ENCODE data around the gene PDPK1.
"Not testable (repeated sequence)": the region's sequence is repeated elsewhere in the genome, so short reads cannot be mapped to it uniquely, and the experiment has no call there.

Gene PDPK1

DNA sequence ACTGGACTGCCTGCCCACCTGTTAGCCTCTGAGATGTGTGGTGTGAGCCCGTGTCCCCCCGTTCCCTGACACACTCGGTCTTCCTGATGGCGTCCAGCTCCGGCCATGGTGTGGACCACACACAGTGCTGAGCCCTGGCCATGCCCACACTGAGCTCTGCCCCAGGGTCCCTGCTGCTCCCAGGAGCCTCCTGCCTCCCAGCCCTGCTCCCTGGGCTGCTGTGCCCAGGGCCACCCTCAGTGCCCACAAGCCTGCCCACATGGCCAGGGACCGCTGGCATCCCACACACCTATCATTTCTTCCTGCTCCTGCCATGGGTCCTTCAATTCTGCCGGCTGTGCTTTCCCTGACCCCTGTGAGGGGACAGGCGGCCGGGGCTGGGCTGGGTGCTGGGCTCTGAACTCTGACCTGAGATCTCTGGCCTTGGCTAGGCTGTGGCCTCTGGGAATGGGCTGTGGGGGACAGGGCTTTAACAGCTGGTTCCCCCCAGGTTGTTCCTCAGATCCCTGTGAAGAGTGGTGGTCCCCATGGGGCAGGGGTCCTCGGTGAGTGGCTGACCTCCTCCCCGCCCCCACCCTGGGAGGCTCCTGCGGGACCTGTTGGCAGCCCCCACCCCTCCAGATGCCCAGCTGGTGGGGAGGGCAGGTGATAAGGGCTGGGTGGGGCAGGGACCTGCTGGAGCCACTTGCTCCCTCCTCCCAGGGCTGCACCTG is 10.6 kb upstream of the PDPK1 start:
- Mint-ChIP-seq H3K4me1 (ENCODE audit: low read depth) (peaks cover 15% of the 10 kb centered on the region), H3K27ac (no peak overlapping the region), H3K27me3 (no peaks in the 10 kb centered on the region), H3K4me3 (no peak overlapping the region), H3K9me3 (no peaks in the 10 kb centered on the region), H3K36me3 (ENCODE audit: low read depth) (peaks cover 67% of the 10 kb centered on the region)
- no peak for DNase-seq

- no peak overlapping the region for H3K4me3 Mint-ChIP-seq
- peaks cover 66% of the 10 kb centered on the region for H3K36me3 Mint-ChIP-seq (ENCODE audit: low read depth)
- no peaks in the 10 kb centered on the region for H3K9me3 Mint-ChIP-seq
- H3K4me1 Mint-ChIP-seq (ENCODE audit: low read depth), result peaks cover 20% of the 10 kb centered on the region
- H3K27ac Mint-ChIP-seq, result no peak overlapping the region
- H3K27me3 Mint-ChIP-seq, result no peaks in the 10 kb centered on the region
- DNase-seq, result no peak
Measured at GRCh38 chr16:2527784-2528100, 10.1 kb upstream of the PDPK1 start.

- no peaks in the 10 kb centered on the region for H3K9me3 Mint-ChIP-seq
- H3K36me3 Mint-ChIP-seq (ENCODE audit: low read depth), result peaks cover 60% of the 10 kb centered on the region
- H3K27ac Mint-ChIP-seq, result no peak overlapping the region
- H3K4me1 Mint-ChIP-seq (ENCODE audit: low read depth), result peaks cover 23% of the 10 kb centered on the region
- H3K4me3 Mint-ChIP-seq, result no peak overlapping the region
- DNase-seq, result no peak
- H3K27me3 Mint-ChIP-seq, result no peaks in the 10 kb centered on the region
Measured at GRCh38 chr16:2528161-2529060, 9.4 kb upstream of the PDPK1 start.

- Mint-ChIP-seq H3K9me3 (no peaks in the 10 kb centered on the region), H3K4me1 (ENCODE audit: low read depth) (peaks cover 25% of the 10 kb centered on the region), H3K27me3 (no peaks in the 10 kb centered on the region), H3K4me3 (no peak overlapping the region), H3K36me3 (ENCODE audit: low read depth) (peaks cover 51% of the 10 kb centered on the region), H3K27ac (no peak overlapping the region)
- no peak for DNase-seq
Measured at GRCh38 chr16:2529061-2529931, 8.5 kb upstream of the PDPK1 start.

DNA sequence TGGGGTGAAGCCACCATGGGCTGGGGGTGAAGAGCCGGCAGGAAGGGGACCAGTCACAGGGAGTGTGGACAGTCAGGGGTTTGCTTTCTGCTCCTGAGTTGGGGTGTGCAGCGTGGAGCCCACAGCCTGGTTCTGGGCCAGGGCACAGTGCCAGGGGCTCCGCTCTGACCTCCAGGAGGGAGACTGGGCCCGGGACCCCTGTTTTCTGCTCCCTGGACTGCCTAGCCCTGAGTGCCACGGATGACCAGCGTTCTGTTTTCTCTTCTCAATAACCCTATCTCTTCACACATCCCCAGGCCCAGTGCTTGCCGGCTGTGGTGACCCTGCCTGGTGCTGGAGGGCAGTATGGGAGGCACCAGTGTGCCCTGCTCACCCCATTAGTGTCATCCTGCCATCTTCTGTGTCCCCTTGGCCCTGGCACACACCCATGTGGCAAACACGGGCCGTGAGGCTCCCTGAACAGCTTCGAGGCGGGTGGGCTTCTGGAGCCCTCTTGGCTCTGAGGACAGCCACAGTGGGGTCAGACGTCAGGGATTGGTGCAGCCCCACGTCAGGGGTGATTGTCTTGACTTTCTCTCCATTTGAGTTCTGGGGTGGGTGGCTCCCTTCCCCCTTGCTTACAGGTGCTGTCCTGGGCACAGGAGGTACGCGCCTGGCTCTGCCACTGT is 7.7 kb upstream of the PDPK1 start:
- H3K27ac Mint-ChIP-seq, result no peak overlapping the region
- no peak overlapping the region for H3K4me3 Mint-ChIP-seq
- no peaks in the 10 kb centered on the region for H3K9me3 Mint-ChIP-seq
- H3K27me3 Mint-ChIP-seq, result no peaks in the 10 kb centered on the region
- no peak for DNase-seq
- peaks cover 43% of the 10 kb centered on the region for H3K36me3 Mint-ChIP-seq (ENCODE audit: low read depth)
- H3K4me1 Mint-ChIP-seq (ENCODE audit: low read depth), result peaks cover 23% of the 10 kb centered on the region

DNA sequence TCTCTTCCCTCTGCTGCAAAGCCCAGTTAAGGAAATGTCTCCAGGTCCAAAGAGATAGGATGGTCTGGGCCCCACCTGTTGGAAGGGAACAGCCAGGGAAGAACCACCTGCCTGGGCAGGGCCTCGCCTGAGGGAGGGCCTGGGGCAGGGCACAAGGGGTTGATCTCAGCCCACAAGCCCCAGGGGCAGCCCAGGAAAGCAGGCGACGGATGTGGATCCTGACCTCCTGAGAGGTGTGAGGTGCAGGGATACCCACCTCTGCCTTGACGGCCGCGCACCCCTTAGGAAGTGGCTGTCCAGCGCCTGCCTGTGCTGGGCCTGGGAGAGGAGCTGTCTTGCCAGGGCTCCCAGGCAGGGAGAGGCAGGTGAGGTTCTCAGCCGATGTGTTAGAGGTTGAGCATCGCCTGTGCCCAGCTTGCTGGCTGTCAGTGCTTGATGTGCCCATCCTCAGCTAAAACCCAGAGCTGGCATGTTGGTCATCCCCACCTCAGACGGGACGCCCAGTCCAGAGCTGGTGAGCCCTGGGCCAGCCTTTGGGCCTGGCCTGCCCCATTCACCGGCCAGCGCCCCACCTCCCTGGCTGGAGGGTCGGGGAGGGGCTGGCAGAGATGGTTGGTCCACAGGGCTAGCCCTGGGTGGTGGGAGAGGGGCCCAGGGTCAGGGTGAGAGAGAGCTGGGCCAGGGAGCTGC is 7.0 kb upstream of the PDPK1 start:
- Mint-ChIP-seq H3K27ac (peak overlapping the region; percentile 91), H3K9me3 (no peaks in the 10 kb centered on the region), H3K27me3 (no peaks in the 10 kb centered on the region), H3K4me3 (peak overlapping the region; percentile 80), H3K36me3 (ENCODE audit: low read depth) (peaks cover 40% of the 10 kb centered on the region), H3K4me1 (ENCODE audit: low read depth) (peaks cover 23% of the 10 kb centered on the region)
- peak; percentile 42 for DNase-seq

- Mint-ChIP-seq H3K4me1 (ENCODE audit: low read depth) (peaks cover 23% of the 10 kb centered on the region), H3K4me3 (peak within 1 kb of the TSS; percentile 80), H3K27ac (peak within 1 kb of the TSS; percentile 94), H3K9me3 (no peaks in the 10 kb centered on the region), H3K36me3 (ENCODE audit: low read depth) (peaks cover 34% of the 10 kb centered on the region), H3K27me3 (no peaks in the 10 kb centered on the region)
- DNase-seq, result no peak
Measured at GRCh38 chr16:2531371-2531695, 6.5 kb upstream of the PDPK1 start, which contains the start of gene CEMP1. CEMP1 (minus strand) TSS chr16:2531408; CDS start chr16:2531073, 335 bp downstream.

DNA sequence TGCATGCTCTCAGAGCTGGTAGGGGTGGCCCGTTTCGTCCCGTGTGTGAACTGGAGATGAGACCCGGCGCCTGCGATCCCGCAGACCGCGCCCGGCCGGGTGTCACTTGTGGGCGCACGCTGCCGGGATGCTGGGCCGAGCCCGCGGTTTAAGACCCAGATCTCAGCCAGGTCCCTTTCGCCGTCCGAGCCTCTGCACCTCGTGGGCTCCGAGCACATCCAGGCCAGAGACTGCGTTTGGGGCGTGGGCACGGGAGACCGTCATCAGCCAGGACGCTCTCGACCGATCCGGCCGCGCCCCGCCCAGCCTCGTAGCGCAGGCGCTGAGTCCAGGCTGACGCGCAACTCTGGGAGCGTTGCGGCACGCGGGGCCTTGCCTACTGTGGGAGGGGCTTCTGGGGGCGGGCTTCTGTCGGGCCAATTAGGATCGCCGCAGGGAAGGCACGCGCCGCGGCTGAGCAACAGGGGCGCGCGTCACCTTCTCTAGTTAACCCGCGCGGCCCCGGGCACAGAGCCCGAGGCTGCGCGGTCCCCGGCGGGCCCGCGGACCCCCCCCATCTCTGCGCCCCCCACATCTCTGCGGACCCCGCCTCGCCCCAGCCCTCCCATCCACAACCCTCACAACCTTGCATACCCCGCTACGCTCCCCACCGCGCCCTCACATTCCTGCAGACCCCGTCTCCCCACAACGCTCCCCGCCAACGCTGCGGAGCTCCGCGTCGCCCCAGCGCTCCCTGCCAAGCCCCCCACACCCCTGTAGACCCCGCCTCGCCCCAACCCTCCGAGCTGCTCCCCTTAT is 5.9 kb upstream of the PDPK1 start:
- Mint-ChIP-seq H3K27me3 (no peaks in the 10 kb centered on the region), H3K4me1 (ENCODE audit: low read depth) (peaks cover 26% of the 10 kb centered on the region)
- peak; percentile 97 for DNase-seq

DNA sequence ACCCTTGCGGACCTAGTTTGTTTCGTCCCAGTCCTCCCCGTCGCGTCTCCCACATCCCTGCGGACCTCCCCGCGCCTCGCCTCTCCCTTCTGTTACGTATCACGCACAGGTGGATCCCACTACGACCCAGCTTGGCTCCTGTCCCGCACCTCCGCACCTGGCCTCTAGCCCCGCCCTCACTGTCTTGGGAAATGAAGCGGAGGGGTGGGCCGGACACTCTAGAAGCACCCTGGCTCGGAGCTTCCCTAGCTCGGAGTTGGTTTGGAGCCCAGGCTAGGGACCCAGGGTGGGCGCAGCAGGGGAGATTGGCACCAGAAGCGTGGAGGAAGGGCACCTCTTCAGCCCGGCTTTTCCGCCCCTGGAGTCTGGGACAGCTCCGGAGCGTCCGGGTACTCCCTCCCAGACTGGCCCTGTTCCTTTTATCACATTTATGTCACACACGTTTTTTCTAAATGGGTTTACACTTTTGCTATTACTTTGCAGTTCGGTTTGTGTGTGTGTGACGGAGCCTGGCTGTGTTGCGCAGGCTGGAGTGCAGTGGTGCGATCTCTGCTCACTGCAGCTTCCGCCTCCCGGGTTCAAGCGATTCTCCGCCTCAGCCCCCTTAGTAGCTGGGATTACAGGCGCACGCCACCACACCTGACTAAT is 5.2 kb upstream of the PDPK1 start:
- no peaks in the 10 kb centered on the region for H3K9me3 Mint-ChIP-seq
- H3K36me3 Mint-ChIP-seq (ENCODE audit: low read depth), result peaks cover 25% of the 10 kb centered on the region
- peaks cover 30% of the 10 kb centered on the region for H3K4me1 Mint-ChIP-seq (ENCODE audit: low read depth)
- no peaks in the 10 kb centered on the region for H3K27me3 Mint-ChIP-seq
- peak overlapping the region; percentile 80 for H3K4me3 Mint-ChIP-seq
- H3K27ac Mint-ChIP-seq, result peak overlapping the region; percentile 94
- DNase-seq, result peak; percentile 77

More for the DNA sequence above, 5.9 kb upstream of the PDPK1 start:
- H3K4me3 Mint-ChIP-seq, result peak overlapping the region; percentile 80
- H3K9me3 Mint-ChIP-seq, result no peaks in the 10 kb centered on the region
- H3K27ac Mint-ChIP-seq, result peak overlapping the region; percentile 94
- peaks cover 30% of the 10 kb centered on the region for H3K36me3 Mint-ChIP-seq (ENCODE audit: low read depth)

- H3K9me3 Mint-ChIP-seq, DNase-seq, H3K27me3 Mint-ChIP-seq: not testable (repeated sequence)
- H3K4me3 Mint-ChIP-seq, result peak overlapping the region; percentile 80
- H3K36me3 Mint-ChIP-seq (ENCODE audit: low read depth), result peaks cover 24% of the 10 kb centered on the region
- peak overlapping the region; percentile 94 for H3K27ac Mint-ChIP-seq
- H3K4me1 Mint-ChIP-seq (ENCODE audit: low read depth), result peaks cover 30% of the 10 kb centered on the region
Measured at GRCh38 chr16:2533142-2533755, 4.6 kb upstream of the PDPK1 start.

DNA sequence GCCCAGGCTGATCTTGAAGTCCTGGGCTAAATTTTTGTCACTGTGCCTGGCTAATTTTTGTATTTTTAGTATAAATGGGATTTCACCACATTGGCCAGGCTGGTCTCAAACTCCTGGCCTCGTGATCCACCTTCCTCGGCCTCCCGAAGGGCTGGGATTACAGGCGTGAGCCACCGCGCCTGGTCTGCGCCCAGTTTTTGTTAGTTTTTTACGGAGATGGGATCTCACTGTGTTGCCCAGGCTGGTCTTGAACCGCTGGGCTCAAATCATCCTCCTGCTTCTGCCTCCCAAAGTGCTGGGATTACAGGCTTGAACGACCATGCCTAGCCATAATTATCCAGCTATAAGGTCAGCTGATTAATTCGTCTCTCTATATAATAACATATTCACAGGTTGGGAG is 3.9 kb upstream of the PDPK1 start:
- Mint-ChIP-seq H3K4me1 (ENCODE audit: low read depth) (peaks cover 34% of the 10 kb centered on the region), H3K27me3 (no peaks in the 10 kb centered on the region), H3K27ac (peak overlapping the region; percentile 22), H3K9me3 (no peaks in the 10 kb centered on the region), H3K36me3 (ENCODE audit: low read depth) (peaks cover 22% of the 10 kb centered on the region), H3K4me3 (peak overlapping the region; percentile 31)
- DNase-seq, result no peak

DNA sequence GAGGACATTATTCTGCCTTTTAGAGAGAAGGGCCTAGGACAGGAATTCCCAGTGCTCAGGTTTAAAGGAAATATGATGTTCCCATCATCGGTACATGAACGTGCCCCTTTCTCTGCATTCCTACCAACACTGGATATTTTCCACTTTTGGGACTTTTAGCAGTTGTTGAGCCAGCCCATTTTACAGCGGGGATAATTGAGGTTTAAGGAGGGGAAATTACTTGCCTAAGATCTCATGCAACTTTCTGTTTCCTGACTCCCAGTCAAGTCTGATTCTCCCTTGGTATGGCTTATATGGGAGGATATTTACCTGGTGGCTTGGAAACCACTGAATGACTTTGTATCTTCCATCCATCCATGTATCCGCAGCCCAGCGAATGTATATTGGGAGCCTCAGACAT is 3.5 kb upstream of the PDPK1 start:
- not testable (repeated sequence) for H3K9me3 Mint-ChIP-seq, H3K27me3 Mint-ChIP-seq, H3K4me3 Mint-ChIP-seq, DNase-seq
- H3K27ac Mint-ChIP-seq, result peak overlapping the region; percentile 22
- peaks cover 38% of the 10 kb centered on the region for H3K4me1 Mint-ChIP-seq (ENCODE audit: low read depth)
- peaks cover 19% of the 10 kb centered on the region for H3K36me3 Mint-ChIP-seq (ENCODE audit: low read depth)
